ENCODE results near the gene ST3GAL3.

- TF ChIP-seq POLR2A (IDR thresholded peaks at IDR 0.05) (no peak), CTCF (IDR thresholded peaks at IDR 0.05) (no peak), EP300 (IDR thresholded peaks at IDR 0.05) (no peak)
Measured at GRCh38 chr1:43716559-43717281, 9.4 kb downstream of the ST3GAL3 start.
